ENCODE data around the gene TP73.

TP73 gene

DNA sequence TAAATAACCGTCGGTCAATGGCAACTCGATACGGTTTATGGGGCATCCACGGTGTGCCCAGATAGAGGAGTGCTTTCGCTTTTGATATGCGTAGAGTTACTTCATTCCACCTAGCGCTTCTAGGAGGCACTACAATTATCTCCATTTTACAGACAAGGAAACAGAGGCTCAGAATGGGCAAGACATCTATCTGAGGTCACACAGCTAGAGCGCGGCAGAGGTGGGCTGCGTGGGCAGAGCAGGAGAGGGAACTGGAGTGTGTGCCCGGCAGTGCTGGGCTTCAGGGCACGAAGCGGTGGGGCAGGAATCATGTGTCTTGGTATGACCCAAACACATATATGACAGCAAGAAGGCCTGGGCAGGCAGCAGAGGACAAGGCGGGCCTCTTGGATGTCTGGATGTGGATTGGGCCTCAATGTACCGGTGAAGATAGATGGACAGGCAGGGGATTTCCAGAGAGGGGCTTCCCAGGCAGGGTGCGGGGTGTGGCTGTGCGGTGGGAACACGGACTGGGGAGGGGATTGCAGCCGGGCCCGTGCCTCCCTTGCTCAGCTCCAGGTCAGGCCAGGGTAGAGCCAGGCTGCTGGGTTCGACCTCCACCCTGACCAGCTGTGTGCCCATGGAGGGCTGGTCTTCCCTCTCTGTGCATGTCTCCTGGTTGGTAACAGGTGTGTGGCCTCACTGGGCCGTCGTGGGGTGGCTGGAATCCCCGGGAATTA, 21.2 kb downstream of the TP73 start:
- no peak for DNase-seq (ENCODE audit: low spot score)

DNA sequence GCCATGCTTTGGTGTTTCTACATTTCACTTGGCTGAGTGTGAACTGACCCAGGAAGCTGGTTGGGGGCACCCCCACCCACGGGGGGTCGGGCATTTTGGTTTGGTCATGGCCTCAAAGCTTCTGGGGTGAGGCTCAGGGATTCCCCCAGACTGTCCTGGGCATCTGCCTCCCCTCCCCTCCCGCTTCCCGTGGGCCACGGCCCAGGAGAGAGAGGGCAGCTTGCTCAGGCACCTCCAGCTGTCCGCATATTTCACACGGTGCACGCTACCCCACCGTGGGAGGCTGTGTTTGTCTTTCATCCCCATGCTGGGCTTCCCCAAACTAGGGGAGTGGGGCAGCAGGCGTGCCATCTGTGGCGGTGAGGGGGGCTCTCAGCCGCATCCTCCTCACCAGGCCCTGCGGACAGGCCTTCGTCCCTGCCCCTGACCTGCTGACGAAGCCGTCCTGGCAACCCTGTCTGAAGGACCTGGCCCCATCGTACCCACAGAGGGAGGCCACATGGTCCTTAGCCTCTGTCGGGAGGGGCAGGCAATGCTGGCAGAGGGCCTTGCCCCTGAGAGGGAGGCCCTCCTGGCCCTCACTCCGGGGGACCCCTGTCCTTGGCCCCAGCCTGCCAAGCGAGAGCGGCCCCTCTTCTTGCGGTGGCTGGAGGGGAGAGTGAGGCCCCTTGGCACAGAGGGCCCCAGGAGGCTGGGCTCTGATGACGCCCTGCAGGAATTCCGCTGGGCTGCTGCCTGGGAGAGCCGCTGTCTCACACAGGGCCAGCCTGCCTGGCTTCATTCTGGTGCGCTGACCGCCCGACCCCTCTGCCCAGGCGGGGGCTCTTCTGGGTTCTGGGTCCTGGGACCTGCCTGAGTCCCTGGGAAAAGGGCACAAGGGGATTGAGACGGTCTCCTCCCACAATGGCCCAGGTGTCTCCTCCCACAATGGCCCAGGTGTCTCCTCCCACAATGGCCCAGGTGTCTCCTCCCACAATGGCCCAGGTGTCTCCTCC, 22.1 kb downstream of the TP73 start:
- DNase-seq (ENCODE audit: low spot score) = no peak

DNA sequence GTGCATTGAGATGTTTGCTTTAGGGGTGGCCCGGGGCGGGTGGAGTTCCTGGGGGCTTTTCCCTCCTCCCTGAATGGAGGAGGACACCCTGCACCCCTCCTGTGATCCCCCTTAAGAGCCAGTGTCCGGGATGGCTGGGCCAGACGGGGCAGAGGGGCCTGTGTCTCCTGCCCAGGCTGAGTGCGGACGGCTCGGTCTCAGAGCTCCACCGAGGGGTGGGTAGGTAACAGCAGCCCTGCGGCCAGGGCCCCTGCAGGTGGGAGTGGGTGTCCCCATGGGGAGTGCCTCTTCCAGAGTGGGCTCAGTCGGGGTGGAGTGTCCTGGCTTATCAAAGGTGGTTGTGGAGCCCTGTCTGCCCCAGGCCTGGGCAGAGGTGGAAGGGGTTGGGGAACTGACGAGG, 23.1 kb downstream of the TP73 start:
- DNase-seq (ENCODE audit: low spot score) = no peak

DNA sequence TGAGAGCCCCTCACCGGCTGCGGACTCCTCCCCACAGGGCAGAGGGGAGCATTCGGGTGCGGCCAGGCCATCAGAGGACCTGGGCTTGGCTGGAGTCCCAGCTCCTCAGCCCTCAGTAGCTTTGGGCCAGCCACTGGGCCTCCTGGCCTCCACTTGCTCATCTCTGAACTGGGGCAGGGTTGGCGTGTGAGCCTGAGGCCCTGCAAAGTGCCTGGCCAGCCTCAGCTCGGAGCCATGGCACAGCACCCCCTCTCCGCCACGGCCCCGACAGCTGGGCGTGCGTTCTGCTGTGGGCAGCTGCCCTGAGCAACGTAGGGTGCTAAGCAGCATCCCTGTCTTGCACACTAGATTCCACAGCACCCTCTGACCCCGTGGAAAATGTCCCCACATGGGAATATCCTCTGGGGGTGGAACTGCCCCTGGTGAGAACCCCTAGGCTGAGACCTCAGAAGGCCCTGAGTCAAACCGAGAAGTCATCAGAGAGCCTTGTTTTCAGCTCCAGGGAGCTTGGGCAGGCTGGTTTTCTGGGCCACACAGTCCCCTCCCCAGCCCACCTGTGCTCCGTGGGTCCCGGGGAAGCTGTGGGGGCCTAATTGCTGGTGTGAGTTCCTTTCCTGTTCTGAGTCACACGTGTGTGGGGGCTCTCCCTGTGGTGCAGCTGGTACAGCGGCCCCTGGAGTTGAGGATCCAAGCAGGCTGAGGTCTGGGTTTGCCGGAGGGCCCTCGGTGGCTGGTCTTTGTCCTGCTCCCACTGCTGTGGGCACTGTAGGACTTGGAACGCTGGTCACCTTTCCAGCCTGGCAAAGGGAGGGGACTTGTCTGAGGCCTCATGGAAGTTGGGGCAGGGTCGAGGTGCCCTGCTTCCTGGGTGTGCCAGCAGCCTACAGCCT, 24.5 kb downstream of the TP73 start:
- no peak for DNase-seq (ENCODE audit: low spot score)

DNA sequence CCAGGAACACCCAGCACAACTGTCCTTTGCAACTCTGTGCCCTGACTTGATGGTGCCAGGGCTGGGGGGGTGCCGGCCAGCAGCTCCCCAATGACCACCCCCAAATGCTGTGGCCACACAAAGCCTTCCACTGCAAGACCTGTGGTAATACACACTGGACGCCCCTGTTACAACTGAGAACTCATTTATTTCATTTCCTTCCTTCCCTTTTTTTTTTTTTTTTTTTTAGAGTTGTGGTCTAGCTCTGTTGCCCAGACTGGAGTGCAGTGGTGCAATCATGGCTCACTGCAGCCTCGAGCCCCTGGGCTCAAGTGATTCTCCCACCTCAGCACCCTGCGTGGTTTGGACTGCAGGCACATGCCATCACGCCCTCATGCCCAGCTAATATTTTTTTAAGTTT, 25.2 kb downstream of the TP73 start:
- DNase-seq (ENCODE audit: low spot score) = no peak

DNA sequence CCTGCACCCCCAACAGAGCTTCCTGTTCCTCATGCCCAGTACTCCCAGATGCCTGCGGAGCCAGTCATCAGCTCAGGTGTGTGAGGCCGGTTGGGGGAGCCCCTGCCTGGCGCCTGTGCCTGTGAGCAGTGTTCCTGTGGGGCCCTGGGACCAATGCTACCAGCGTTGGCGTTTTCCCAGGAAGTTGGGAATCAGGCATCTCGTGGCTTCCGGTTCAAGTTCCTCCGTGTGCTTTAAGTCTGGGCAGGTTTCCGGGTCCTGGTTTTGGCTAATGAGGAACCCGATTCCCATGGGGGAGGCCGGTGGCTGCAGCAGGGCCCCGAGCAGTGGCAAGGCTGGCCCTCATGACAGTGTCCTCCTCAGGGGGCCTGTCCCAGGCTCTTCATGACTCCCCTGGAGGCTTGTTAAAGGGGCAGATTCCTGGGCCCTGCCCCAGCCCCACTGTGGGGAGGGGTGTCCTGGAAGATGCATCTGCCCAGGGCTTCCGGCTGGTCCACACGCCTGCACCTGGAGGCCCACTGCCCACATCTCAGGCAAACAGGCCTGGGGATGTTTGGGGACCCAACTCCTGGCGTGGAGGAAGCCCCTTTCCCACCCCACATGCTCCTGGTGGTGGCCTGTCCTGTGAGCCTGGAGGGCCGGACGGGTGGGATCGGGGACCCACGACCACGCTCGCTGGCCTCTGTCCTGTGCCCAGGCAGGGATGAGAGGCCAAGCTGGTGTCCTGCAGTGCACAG, 26.2 kb downstream of the TP73 start:
- no peak for DNase-seq (ENCODE audit: low spot score)

DNA sequence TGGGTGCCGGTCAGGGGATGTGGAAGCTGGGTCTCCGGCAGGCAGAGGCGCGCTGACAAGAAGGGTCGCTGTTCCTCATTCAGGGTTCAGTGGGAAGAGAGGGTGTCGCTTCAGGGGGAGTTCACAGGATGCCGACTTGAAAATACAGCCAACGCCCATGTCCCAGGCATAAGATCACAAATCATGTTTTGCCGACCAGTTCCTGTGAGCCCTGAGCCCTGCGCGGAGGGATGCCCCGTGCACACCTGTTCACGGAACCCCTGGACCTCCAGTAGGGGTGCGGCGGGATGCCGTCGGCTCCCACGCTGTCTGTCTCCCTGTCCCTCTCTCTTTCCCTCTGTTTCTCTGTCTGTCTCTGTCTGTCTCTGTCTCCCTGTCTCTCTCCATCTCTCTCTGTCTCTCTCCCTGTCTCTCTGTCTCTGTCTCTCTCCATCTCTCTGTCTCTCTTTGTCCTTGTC, 26.8 kb downstream of the TP73 start:
- no peak for DNase-seq (ENCODE audit: low spot score)

DNA sequence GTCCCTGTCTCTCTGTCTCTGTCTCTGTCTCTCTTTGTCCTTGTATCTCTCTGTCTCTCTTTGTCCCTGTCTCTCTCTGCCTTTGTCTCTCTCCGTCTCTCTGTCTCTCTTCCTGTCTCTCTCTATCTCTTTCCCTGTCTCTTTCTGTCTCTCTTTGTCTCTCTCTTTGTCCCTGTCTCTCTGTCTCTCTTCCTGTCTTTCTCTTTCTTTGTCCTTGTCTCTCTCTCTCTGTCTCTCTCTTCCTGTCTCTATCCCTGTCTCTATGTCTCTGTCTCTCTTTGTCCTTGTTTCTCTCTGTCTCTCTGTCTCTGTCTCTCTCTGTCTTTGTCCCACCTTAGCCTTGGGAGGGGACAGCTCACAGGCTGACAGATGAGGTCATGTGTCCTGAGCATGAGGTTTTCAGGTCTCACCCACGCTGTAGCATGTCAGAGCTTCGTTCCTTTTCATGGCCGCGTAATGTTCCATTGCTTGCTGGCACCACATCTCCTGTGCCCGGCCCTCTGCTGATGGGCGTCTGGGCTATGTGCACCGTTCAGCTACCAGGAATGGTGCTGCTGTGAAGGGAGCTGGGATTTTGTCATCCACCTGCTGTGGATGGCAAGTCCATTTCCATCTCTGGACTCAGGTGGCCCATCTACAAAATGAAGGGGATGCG, 27.6 kb downstream of the TP73 start:
- DNase-seq (ENCODE audit: low spot score) = no peak

DNA sequence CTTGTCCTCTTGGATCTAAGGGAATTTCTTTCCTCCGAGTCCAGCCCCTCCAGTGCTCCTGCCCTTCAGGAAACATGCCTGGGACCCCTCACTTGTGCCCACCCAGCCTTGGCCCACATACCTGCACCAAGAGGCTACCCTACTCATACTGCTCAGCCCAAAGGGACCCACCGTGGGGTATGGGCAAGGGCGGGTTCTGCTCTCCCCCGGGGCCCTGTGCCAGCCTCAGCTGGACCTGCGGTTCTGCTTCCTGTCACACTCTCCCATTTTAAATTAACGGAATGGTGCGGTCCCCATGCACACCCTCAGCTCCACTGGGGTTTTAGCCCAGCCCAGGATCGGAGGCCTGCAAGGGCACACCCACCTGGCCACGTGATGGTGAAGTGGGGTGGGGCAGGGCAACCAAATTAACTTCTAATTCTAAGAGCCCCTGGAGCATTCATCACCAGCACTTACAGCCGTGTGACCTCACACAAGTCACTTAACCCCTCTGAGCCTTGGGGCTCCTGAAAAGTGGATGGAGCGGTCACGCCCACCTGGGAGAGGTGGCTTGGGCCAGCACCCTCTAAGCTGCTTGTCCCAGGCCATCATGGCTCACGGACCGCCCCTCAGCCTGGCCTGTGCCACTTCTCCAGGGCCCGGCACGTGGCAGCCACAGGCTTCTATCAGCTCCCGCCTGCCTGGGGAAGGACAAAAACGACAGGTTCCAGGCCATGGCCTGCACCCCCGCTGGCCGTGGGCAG, 28.3 kb downstream of the TP73 start:
- DNase-seq (ENCODE audit: low spot score) = no peak

DNA sequence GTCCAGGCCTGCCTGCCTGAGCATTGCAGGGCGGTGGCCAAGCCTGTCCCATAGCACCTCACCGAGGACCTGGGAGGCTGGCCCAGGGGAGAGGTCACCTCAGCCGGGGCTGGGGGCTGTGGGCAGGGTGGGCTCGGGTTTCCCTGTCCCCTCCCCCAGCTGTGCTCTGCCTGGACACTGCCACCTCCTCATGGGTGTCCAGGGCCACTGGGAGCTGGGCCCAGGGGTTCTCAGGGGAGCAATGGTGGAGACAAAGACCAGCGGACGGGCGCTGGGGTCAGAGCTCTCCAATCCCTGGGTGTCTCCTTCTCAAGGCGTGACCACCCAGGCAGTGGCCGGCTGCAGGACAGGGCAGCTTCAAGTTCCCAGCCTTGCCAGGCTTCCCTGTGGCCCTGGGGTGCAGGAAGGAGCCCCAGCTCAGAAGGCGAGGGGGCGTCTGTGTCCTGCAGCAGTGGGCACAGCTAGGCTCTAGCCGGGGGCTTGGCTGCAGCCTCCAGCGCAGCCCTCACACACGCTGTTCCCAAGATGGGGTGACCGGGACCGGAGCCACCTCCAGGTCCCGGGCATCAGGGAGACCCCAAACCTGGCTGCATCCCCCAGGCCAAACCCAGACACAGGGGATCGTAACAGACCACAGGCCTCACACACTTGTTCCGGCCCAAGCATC, 29.0 kb downstream of the TP73 start:
- no peak for DNase-seq (ENCODE audit: low spot score)

DNA sequence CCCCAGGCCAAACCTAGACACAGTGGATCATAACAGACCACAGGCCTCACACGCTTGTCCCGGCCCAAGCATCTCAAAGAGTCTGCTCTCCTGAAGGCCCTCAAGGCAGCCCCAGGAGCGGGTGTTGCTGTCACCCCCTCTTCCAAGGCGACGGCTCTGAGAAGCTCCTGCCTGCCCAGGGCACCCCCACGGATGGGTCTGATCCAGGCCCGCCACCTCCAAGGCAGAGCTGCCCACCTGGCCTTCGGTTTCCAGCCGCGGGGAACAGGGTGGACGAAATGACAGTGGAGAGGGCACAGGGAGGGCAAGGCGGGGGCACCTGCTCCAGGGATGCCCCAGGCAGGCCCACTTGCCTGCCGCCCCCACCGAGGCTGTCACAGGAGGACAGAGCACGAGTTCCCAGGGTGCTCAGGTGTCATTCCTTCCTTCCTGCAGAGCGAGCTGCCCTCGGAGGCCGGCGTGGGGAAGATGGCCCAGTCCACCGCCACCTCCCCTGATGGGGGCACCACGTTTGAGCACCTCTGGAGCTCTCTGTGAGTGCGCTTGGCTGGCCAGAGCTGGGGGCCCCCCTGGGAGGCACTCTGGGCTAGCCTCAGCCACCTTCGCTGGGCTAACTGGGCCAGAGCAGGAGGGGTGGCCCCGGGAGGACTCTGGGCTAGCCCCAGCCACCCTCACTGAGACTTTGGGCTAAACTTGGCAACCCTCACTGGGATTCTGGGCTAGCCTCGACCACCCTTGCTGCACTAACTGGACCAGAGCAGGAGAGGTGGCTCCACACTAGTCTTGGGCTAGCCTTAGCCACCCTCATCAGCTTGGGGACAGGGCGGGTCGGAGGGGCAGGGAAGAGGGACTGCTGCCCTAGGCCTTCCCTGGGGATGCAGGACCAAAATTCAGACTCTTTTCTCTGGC, 29.8 kb downstream of the TP73 start:
- no peak for DNase-seq (ENCODE audit: low spot score)

DNA sequence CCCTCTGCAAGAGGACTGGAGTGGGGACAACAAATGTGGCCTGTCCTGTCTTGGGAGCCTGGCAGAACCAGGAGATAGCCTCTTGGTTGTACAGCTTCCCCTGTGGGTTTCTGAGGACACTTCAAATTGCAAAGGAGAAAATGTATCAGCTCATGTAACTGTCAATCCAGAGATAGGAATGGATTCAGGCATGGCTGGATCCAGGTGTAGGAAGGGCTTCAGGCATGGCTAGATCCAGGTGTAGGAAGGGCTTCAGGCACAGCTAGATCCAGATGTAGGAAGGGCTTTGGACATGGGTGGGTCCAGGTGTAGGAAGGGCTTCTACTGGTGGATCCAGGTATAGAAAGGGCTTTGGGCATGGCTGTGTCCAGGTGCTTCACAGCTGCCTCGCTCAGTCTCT, 30.9 kb downstream of the TP73 start:
- no peak for DNase-seq (ENCODE audit: low spot score)

DNA sequence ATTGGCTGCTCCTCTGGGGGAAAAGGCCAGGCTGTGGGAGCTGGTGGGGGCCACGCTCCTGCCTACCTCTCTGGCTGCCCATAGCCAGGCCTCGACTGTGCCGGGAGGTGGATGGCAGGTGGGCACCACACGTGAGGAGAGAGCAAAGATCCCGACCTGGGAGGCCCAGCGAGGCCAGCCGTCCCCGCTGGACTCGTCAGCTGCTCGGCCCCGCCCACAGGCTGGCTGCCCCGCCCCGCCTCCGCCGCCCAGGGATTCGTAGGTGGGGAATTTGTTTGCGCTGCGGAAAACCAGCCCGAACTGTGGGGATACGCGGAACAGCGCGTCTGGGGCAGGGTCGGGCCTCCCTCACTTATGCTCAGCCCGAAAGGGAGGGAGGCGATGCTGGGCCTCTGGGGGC, 31.7 kb downstream of the TP73 start:
- DNase-seq (ENCODE audit: low spot score) = no peak

DNA sequence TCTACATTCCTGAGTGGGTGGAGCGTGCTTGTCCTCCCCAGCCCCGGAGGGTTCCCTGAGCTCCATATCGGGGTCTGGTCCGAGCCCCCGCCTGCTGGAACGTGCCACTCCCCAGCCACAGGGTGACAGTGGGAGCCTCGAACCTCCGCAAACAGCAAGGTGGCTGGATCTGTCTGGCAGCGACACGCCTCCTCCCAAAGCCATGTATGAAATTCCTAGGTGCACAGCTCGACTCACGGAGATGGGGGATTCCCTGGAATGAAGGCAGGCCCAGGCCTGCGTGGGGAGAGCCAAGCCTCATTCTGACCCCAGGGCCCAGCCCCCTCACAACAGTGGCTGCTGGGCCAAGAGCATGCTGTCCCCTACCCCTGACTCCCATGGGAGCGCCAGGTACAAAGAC, 32.9 kb downstream of the TP73 start:
- no peak for DNase-seq (ENCODE audit: low spot score)

DNA sequence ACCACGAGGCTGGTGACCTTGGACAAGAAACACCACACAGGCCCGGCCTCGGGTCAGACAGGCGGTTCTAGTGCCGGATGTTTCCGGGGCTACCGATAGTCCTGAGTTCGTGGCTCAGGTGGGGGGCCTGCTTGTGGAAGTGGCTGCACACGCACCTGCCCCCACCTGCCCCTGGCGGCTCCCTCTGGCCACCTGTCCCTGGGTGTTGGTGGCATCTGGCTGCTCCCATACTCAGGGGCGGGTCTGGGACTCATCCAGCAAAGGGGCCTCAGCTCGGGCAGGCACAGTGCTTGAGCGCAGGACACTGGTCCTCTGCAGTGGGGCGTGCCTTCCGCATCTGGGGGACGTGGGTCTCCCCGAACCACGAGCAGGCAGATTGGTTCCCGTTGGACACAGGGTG, 33.6 kb downstream of the TP73 start:
- DNase-seq (ENCODE audit: low spot score) = no peak

DNA sequence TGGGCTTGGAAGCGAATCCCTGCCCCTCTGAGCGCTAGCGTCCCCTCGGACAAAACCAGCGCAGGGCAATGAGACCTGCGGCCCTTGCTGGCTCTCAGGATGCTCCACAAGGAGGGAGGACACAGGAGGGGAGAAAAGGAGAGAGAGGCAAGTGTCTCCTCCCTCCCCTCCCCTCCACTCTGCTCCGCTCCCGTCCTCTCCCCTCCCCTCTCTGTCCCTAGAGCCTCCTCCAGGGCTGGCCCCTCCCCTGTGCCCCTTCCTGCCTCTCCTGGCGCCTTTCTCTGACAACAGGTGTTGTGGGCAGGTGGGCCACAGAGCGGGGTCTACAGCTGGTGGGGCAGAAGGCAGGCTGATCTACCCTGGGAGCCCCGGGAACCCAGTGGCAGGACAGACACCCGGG, 35.2 kb downstream of the TP73 start:
- no peak for DNase-seq (ENCODE audit: low spot score)

DNA sequence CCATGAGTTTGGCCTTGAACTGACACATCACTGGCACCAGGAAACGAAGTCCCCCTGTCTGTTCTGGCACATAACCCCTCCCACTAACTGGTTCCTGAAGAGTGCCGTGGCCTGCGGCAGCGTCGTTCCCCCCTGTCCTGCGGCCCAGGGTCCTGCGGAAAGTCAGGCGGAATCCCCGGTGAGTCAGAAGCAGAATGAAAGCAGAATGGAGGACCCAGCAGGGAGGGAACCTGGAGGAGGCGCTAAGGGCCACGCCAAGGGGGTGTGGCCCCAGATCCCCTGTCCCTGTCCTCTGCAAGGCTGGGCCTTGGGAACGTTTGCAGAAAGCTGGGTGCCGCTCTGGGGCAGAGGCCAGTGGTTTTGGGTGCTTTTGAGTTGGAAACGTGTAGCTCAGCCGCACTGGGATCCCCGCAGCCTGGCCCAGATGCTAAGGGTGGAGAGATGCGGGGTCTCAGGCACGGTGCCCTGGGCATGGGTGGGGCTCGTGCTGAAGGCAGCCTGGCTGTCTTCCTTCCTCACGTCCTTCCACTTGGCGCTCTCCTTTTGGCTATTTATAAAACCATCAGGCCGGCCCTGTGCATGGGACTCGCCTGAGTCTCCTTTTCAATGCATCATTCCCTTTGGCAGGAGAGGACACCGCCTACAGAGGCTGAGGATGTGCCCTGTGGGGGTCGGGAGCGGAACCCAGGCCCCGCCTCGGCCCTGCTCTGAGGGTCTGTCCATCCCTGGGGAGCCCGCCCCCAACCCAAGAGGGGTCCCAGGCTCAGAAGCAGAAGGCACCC, 36.2 kb downstream of the TP73 start:
- no peak for DNase-seq (ENCODE audit: low spot score)
